Measurements from ENCODE around the gene PRMT5. TPM values are rescaled to one million over a fixed set of nuclear protein-coding genes. Genes with fewer than 3 reads are reported as not detected.

Gene PRMT5
- total RNA-seq, 1 experiment from 2014 or later: 66.0 TPM

GRCh38 chr14:22878271-22879246 lies 50.6 kb downstream of the PRMT5 start:
- DNase-seq (ENCODE audit: low read depth): peak; percentile 65

GRCh38 chr14:22877000-22877501 lies 52.1 kb downstream of the PRMT5 start:
- DNase-seq (ENCODE audit: low read depth): no peak

GRCh38 chr14:22875748-22876319 lies 53.3 kb downstream of the PRMT5 start:
- DNase-seq (ENCODE audit: low read depth): no peak

GRCh38 chr14:22875003-22875747 lies 54.0 kb downstream of the PRMT5 start:
- no peak for DNase-seq (ENCODE audit: low read depth)

GRCh38 chr14:22872833-22873520 lies 56.2 kb downstream of the PRMT5 start:
- DNase-seq (ENCODE audit: low read depth): no peak

- peak; percentile 82 for DNase-seq (ENCODE audit: low read depth)
These were observed 56.9 kb downstream of the PRMT5 start for GRCh38 chr14:22872033-22872832.

- peak; percentile 82 for DNase-seq (ENCODE audit: low read depth)
These were observed 57.7 kb downstream of the PRMT5 start, which contains the start of gene LRP10 for GRCh38 chr14:22871224-22872032. TSS of gene LRP10 (plus strand) at chr14:22871740. CDS start at chr14:22872304, 564 bp downstream.

GRCh38 chr14:22870811-22871223 lies 58.4 kb downstream of the PRMT5 start:
- DNase-seq (ENCODE audit: low read depth): no peak

Other genes with a start within 250 kb of the PRMT5 start
- 80.6 and 83.2 TPM in 2 replicates for gene OXA1L, start 162.7 kb downstream of the PRMT5 start, total RNA-seq (2014; rRNA removed)
- 4.2 and 4.6 TPM in 2 replicates for gene SLC7A7, start 113.9 kb downstream of the PRMT5 start, total RNA-seq (2014; rRNA removed)
- 104 and 188 TPM in 2 replicates for gene MRPL52, start 99.5 kb downstream of the PRMT5 start, total RNA-seq (2014; rRNA removed)
- 292 and 331 TPM in 2 replicates for gene MMP14, start 92.8 kb downstream of the PRMT5 start, total RNA-seq (2014; rRNA removed)
- gene LRP10, start 57.6 kb downstream of the PRMT5 start, total RNA-seq (2014; rRNA removed): 86.0 and 86.5 TPM in 2 replicates
- gene REM2, start 46.2 kb downstream of the PRMT5 start, total RNA-seq (2014; rRNA removed): 0.06 and 0.13 TPM in 2 replicates
- 75.6 and 131 TPM in 2 replicates for gene RBM23, start 10.2 kb downstream of the PRMT5 start, total RNA-seq (2014; rRNA removed)
- 45.5 and 54.8 TPM in 2 replicates for gene HAUS4, start 27.7 kb upstream of the PRMT5 start, total RNA-seq (2014; rRNA removed)
- 67.1 and 78.4 TPM in 2 replicates for gene AJUBA, start 53.2 kb upstream of the PRMT5 start, total RNA-seq (2014; rRNA removed)
- 4.0 and 8.6 TPM in 2 replicates for gene C14orf93, start 80.8 kb upstream of the PRMT5 start, total RNA-seq (2014; rRNA removed)
- gene PSMB5, start 105.5 kb upstream of the PRMT5 start, total RNA-seq (2014; rRNA removed): 235 and 240 TPM in 2 replicates
- gene PSMB11, start 112.8 kb upstream of the PRMT5 start, total RNA-seq (2014; rRNA removed): not detected in 2 replicates
- 10.4 and 11.0 TPM in 2 replicates for gene CDH24, start 128.1 kb upstream of the PRMT5 start, total RNA-seq (2014; rRNA removed)
- gene ACIN1, start 165.8 kb upstream of the PRMT5 start, total RNA-seq (2014; rRNA removed): 78.7 and 106 TPM in 2 replicates
- 41.9 and 47.0 TPM in 2 replicates for gene C14orf119, start 166.1 kb upstream of the PRMT5 start, total RNA-seq (2014; rRNA removed)
- not detected in 2 replicates for gene CIROP, start 175.6 kb upstream of the PRMT5 start, total RNA-seq (2014; rRNA removed)
- gene CEBPE, start 189.9 kb upstream of the PRMT5 start, total RNA-seq (2014; rRNA removed): 0.11 TPM in 1 of 2 replicates, not detected in the other

Data from LHCN-M2 (cell line).